ENCODE data around the gene SGF29. TPM values are rescaled to one million over a fixed set of nuclear protein-coding genes. Genes with fewer than 3 reads are reported as not detected.

The SGF29 gene
- total RNA-seq, 4 donors from 2014 or later = 35.1 to 50.4 (median 41.9) TPM

DNA sequence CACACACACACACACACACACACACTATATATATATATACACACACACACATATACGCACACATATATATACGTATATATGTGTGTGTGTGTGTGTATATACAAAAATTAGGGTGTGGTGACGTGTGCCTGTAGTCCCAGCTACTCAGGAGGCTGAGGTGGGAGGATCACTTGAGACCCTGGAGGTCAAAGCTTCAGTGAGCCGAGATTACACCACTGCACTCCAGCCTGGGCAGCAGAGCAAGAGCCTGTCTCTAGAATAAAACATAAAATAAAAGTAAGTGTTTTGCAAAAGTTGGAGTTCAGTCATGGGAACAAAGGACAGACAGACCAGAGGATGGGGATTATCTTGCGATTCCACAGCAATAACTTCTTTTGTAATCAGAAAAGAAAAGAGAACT, 25.7 kb upstream of the SGF29 start:
- no peak for TF ChIP-seq POLR2A (IDR thresholded peaks at IDR 0.05)
- no peak for TF ChIP-seq CTCF (IDR thresholded peaks at IDR 0.05 in 4 of 5, conservative IDR thresholded peaks at IDR 0.05 in 1 of 5)
- intact Hi-C loops (cut with DNase I; ENCODE audit: low total_unique reads) (no loop called here), in situ Hi-C loops (cut with MboI; ENCODE audit: low sequenced_read_pairs in 4 of 4) (loop anchor here in 1 of 4 donors (25.0 kb wide), 1 partner anchor 309 kb away; the partner anchor contains the start of gene TUFM)
- Histone ChIP-seq H3K4me3 (no peak overlapping the region), H3K27ac (no peak overlapping the region), H3K27me3 (no peaks in the 10 kb centered on the region), H3K36me3 (no peaks in the 10 kb centered on the region), H3K9me3 (no peaks in the 10 kb centered on the region), H3K4me1 (peaks cover 8 to 18% of the 10 kb centered on the region in 2 donors)
- ATAC-seq (no peak), DNase-seq (no peak)

- Histone ChIP-seq H3K9me3 (no peaks in the 10 kb centered on the region), H3K27ac (no peak overlapping the region), H3K4me1 (peaks cover 10 to 22% of the 10 kb centered on the region in 2 donors), H3K36me3 (no peaks in the 10 kb centered on the region), H3K27me3 (no peaks in the 10 kb centered on the region), H3K4me3 (no peak overlapping the region)
- TF ChIP-seq POLR2A (IDR thresholded peaks at IDR 0.05) = no peak
- no peak for TF ChIP-seq CTCF (IDR thresholded peaks at IDR 0.05 in 4 of 5, conservative IDR thresholded peaks at IDR 0.05 in 1 of 5)
- DNase-seq = no peak
- intact Hi-C loops (cut with DNase I; ENCODE audit: low total_unique reads) = no loop called here
- ATAC-seq = no peak
- in situ Hi-C loops (cut with MboI; ENCODE audit: low sequenced_read_pairs in 4 of 4) = loop anchor here in 1 of 4 donors (25.0 kb wide), 1 partner anchor 309 kb away; the partner anchor contains the start of gene TUFM
These were observed 25.3 kb upstream of the SGF29 start for GRCh38 chr16:28528463-28528867.

GRCh38 chr16:28529124-28529523, 24.6 kb upstream of the SGF29 start:
- H3K4me1 ChIP-seq = peaks cover 10 to 23% of the 10 kb centered on the region in 2 donors
- H3K27me3 ChIP-seq = no peaks in the 10 kb centered on the region
- no peak overlapping the region for H3K4me3 ChIP-seq
- TF ChIP-seq POLR2A (IDR thresholded peaks at IDR 0.05) (no peak), CTCF (IDR thresholded peaks at IDR 0.05 in 4 of 5, conservative IDR thresholded peaks at IDR 0.05 in 1 of 5) (no peak)
- intact Hi-C loops (cut with DNase I; ENCODE audit: low total_unique reads) (no loop called here), in situ Hi-C loops (cut with MboI; ENCODE audit: low sequenced_read_pairs in 4 of 4) (loop anchor here in 1 of 4 donors (25.0 kb wide), 1 partner anchor 308 kb away; the partner anchor contains the start of gene TUFM)
- H3K9me3 ChIP-seq = no peaks in the 10 kb centered on the region
- no peaks in the 10 kb centered on the region for H3K36me3 ChIP-seq
- H3K27ac ChIP-seq = no peak overlapping the region
- no peak for ATAC-seq
- DNase-seq = no peak

- H3K4me1 ChIP-seq = peaks cover 22 to 49% of the 10 kb centered on the region in 2 donors
- TF ChIP-seq POLR2A (IDR thresholded peaks at IDR 0.05) (peak; percentile 71 to 77), CTCF (IDR thresholded peaks at IDR 0.05 in 4 of 5, conservative IDR thresholded peaks at IDR 0.05 in 1 of 5) (no peak)
These were observed 21.7 kb upstream of the SGF29 start for GRCh38 chr16:28531777-28532744.

More at GRCh38 chr16:28531777-28532744, 21.7 kb upstream of the SGF29 start:
- Histone ChIP-seq H3K4me3 (no peak overlapping the region), H3K36me3 (peaks cover 0 to 3% of the 10 kb centered on the region in 2 donors), H3K9me3 (no peaks in the 10 kb centered on the region), H3K27me3 (no peaks in the 10 kb centered on the region), H3K27ac (peak overlapping the region; percentile 98 to 99 (median 99))
- intact Hi-C loops (cut with DNase I; ENCODE audit: low total_unique reads) (loop anchor here (10.0 kb wide), 3 partner anchors 343 to 1327 kb away; partner anchors contain the start of genes ATP2A1 and KDM8), in situ Hi-C loops (cut with MboI; ENCODE audit: low sequenced_read_pairs in 4 of 4) (loop anchor here in 1 of 4 donors (25.0 kb wide), 1 partner anchor 305 kb away; the partner anchor contains the start of gene TUFM)
- peak; percentile 86 to 94 for DNase-seq
- peak; percentile 59 to 70 for ATAC-seq

Data from gastrocnemius medialis (tissue), 4 donors.